Tibial nerve (tissue), 4 donors: ENCODE measurements around the gene GPATCH2. TPM values are rescaled to one million over a fixed set of nuclear protein-coding genes. Genes with fewer than 3 reads are reported as not detected.

Source experiments
- DNase-seq, 2 donors: peaks; one replicate each; pipeline ENCODE4 v3.0.0-alpha.2; 2019; ENCODE audit warnings: low spot score in 2 of 2
- H3K27ac ChIP-seq, 4 donors: fragments of 200-600 bp; sonication (generic) in 3 of 4; one replicate each; pipeline ENCODE4 v1.5.1; 2017 to 2019; ENCODE audit warnings: mild to moderate bottlenecking in 1 of 4
- H3K27me3 ChIP-seq, 2 donors: fragments of 200-600 bp; sonication (generic) in 1 of 2; one replicate each; pipeline versions ENCODE4 v1.5.1 to v1.6.0; 2017 to 2019
- H3K36me3 ChIP-seq, 3 donors: fragments of 200-600 bp; sonication (generic); one replicate each; pipeline ENCODE4 v1.5.1; 2018 to 2019
- H3K4me1 ChIP-seq, 4 donors: fragments of 200-600 bp; sonication (generic) in 3 of 4; one replicate each; pipeline ENCODE4 v1.5.1; 2017 to 2019
- H3K4me3 ChIP-seq, 4 donors: fragments of 200-600 bp; sonication (generic) in 3 of 4; one replicate each; pipeline ENCODE4 v1.5.1; 2017 to 2019; ENCODE audit warnings: mild to moderate bottlenecking in 1 of 4, moderate library complexity in 1 of 4
- H3K9me3 ChIP-seq, 4 donors: fragments of 200-600 bp; sonication (generic) in 3 of 4; one replicate each; pipeline ENCODE4 v1.5.1; 2017 to 2019
- EP300 ChIP-seq, 2 donors: sonication (generic); formaldehyde crosslinking; IDR thresholded peaks; one replicate each; pipeline ENCODE4 v1.6.1; 2017; ENCODE audit warnings: antibody characterized with exemption in 2 of 2, mild to moderate bottlenecking in 1 of 2
- POLR2A ChIP-seq, 2 donors: fragments of 450-650 bp; IDR thresholded peaks; one replicate each; pipeline ENCODE4 v1.6.1; 2017; ENCODE audit warnings: antibody characterized with exemption in 2 of 2, mild to moderate bottlenecking in 2 of 2, moderate library complexity in 2 of 2
- WGBS, 2 donors: methylation state at CpG; one replicate each; pipeline ENCODE4 v1.1.5; 2018; 5-methylcytosine and 5-hydroxymethylcytosine counted together
- total RNA-seq, 4 donors: library from RNA; depleted of rRNA; stranded (reverse); fragments of >200 nt; gene quantifications; one replicate each; pipeline ENCODE4 v1.1.0, GENCODE V29; 2016
- TF ChIP-seq, protein P1 (sequence below), 5 experiments: fragments of 200-600 bp in 3 of 5; fragments of 450-650 bp in 2 of 5; sonication (generic) in 3 of 5; IDR thresholded peaks; one replicate each; pipeline ENCODE4 v1.5.1; 2016 to 2019; ENCODE audit warnings: antibody characterized with exemption in 5 of 5, mild to moderate bottlenecking in 3 of 5, moderate library complexity in 2 of 5

GPATCH2 gene
- total RNA-seq, 4 donors from 2014 or later, result 12.5 to 21.0 (median 18.9) TPM

DNA sequence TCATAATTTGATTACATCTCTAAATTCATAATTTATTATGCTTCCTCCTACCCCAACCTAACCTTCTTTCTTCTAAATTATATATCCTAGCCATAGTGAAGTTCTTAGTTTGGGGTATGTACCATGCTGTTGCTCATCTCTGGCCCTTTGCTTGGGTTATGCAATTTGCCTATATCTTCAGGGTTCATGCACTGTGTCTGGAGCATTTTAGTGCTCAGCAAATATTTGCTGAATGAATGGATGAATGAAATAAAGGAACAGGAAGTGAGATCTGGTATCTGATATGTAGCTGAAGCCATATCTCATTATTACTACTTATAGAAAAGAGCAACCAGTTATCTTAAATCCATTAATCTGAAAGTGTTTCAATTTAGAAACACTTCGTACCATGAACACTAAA, 137.6 kb downstream of the GPATCH2 start:
- TF ChIP-seq, protein P1, sequence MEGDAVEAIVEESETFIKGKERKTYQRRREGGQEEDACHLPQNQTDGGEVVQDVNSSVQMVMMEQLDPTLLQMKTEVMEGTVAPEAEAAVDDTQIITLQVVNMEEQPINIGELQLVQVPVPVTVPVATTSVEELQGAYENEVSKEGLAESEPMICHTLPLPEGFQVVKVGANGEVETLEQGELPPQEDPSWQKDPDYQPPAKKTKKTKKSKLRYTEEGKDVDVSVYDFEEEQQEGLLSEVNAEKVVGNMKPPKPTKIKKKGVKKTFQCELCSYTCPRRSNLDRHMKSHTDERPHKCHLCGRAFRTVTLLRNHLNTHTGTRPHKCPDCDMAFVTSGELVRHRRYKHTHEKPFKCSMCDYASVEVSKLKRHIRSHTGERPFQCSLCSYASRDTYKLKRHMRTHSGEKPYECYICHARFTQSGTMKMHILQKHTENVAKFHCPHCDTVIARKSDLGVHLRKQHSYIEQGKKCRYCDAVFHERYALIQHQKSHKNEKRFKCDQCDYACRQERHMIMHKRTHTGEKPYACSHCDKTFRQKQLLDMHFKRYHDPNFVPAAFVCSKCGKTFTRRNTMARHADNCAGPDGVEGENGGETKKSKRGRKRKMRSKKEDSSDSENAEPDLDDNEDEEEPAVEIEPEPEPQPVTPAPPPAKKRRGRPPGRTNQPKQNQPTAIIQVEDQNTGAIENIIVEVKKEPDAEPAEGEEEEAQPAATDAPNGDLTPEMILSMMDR (IDR thresholded peaks at IDR 0.05), result no peak
- TF ChIP-seq EP300 (IDR thresholded peaks at IDR 0.05) (no peak), POLR2A (IDR thresholded peaks at IDR 0.05) (no peak)
- Histone ChIP-seq H3K9me3 (no peaks in the 10 kb centered on the region), H3K36me3 (peaks cover 0 to 25% (median 0%) of the 10 kb centered on the region in 3 donors), H3K27me3 (no peaks in the 10 kb centered on the region), H3K4me1 (no peaks in the 10 kb centered on the region), H3K4me3 (no peak overlapping the region), H3K27ac (no peak overlapping the region)
- WGBS, 2 donors, result 97 to 100% methylated on average over 1 of the region's 1 CpG
- no peak for DNase-seq

DNA sequence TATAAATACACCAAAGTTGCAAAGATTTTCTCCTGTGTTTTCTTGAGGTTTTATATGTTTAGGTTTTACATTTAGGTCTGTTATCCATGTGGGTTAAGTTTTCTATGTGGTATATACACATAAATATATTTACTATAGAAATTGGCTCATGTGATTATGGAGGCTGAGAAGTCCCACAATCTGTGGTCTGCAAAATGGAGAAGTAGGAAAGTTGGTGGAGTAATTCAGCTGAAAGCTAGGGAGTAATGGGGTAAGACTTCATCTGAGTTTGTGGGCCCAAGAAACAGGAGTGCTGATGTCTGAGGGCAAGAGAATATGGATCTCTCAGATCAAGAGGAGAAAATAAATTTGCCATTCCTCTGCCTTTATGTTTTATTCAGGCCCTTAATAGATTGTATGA, 146.0 kb downstream of the GPATCH2 start:
- H3K27ac ChIP-seq, result no peak overlapping the region
- no peaks in the 10 kb centered on the region for H3K4me1 ChIP-seq
- H3K9me3 ChIP-seq, result peaks cover 0 to 8% (median 0%) of the 10 kb centered on the region in 4 donors
- no peak for DNase-seq
- TF ChIP-seq, protein P1 (IDR thresholded peaks at IDR 0.05), result no peak
- TF ChIP-seq EP300 (IDR thresholded peaks at IDR 0.05) (no peak), POLR2A (IDR thresholded peaks at IDR 0.05) (no peak)
- no peak overlapping the region for H3K4me3 ChIP-seq
- H3K36me3 ChIP-seq, result peaks cover 0 to 63% (median 0%) of the 10 kb centered on the region in 3 donors
- no peaks in the 10 kb centered on the region for H3K27me3 ChIP-seq

DNA sequence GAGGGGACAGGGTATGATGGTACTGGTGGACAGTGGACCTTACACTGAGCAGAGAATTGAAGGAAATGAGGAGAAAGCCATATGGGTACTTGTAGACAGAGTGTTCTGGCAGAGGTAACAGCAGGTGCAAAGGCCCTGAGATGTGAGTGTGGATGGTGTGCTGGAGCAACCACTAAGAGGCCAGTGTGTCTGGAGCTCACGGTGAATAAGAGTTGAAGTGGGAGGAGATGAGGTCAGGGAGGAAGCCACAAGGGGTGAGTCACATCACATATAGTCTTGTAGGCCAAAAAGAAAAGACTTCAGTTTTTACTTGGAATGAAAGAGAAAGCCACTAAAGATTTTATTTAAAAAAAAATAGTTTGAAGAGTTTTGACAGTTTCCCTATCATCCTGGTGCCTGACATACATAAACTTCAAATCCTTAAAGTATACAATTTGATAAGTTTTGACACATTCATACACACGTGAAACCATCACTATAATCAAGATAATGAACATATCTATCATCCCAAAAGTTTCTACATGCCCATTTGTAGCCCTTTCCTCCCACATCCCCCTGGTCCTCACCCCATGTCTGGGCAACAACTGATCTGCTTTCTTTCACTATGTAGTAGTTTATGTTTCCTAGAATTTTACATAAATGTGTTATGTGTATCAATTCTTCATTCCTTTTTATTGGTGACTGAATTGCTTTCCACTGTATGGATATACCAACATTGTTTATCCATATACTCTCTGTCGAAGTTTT, 148.4 kb downstream of the GPATCH2 start:
- no peak overlapping the region for H3K4me3 ChIP-seq
- no peak for DNase-seq
- 65 to 72% methylated on average over 3 of the region's 3 CpGs for WGBS, 2 donors
- peaks cover 0 to 16% (median 1%) of the 10 kb centered on the region in 4 donors for H3K9me3 ChIP-seq
- TF ChIP-seq EP300 (IDR thresholded peaks at IDR 0.05), result no peak
- TF ChIP-seq, protein P1 (IDR thresholded peaks at IDR 0.05), result no peak
- no peak for TF ChIP-seq POLR2A (IDR thresholded peaks at IDR 0.05)
- no peaks in the 10 kb centered on the region for H3K27me3 ChIP-seq
- H3K4me1 ChIP-seq, result no peaks in the 10 kb centered on the region
- H3K27ac ChIP-seq, result no peak overlapping the region
- peaks cover 0 to 70% (median 0%) of the 10 kb centered on the region in 3 donors for H3K36me3 ChIP-seq

DNA sequence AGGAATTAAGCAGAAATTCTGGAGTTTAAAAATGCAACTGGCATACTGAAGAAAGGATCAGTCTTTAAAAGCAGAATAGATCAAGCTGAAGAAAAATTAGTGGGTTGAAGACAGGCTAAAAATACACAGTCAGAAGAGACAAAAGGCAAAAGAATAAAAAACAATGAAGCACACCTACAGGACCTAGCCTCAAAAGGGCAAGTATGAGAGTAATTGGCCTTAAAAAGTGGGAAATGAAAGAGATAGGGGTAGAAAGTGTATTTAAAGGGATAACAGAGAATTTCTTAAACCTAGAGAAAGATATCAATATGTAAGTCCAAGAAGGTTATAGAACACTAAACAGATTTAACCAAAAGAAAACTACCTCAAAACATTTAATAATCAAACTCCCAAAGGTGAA, 152.4 kb downstream of the GPATCH2 start:
- peaks cover 0 to 16% (median 1%) of the 10 kb centered on the region in 4 donors for H3K9me3 ChIP-seq
- H3K4me3 ChIP-seq, result no peak overlapping the region
- no peak for DNase-seq

DNA sequence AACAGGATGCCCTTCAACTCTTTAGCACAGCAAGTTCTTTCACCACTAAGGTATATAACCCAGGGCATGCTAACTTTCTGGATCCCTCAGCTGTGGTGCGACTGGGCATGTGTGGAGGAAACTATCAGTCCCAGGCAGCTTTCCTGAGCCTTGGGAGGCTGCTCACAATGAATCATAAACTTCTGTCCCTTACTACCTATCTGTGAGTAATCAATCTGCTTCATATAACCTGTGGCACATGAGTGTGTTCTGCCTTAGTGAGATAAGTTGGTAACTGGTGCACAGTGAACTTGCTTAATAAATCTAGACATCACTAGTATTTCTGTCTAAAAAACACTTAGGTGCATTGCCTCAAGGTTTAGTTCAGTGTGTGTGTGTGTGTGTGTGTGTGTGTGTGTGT, 158.0 kb downstream of the GPATCH2 start:
- Histone ChIP-seq H3K4me3 (no peak overlapping the region), H3K36me3 (peaks cover 0 to 12% (median 0%) of the 10 kb centered on the region in 3 donors), H3K27ac (no peak overlapping the region), H3K4me1 (no peaks in the 10 kb centered on the region), H3K27me3 (no peaks in the 10 kb centered on the region), H3K9me3 (no peaks in the 10 kb centered on the region)
- no peak for DNase-seq
- TF ChIP-seq EP300 (IDR thresholded peaks at IDR 0.05) (no peak), POLR2A (IDR thresholded peaks at IDR 0.05) (no peak)
- TF ChIP-seq, protein P1 (IDR thresholded peaks at IDR 0.05), result no peak
- WGBS, 2 donors, result 92% methylated on average over 1 of the region's 1 CpG

More for the DNA sequence above, 152.4 kb downstream of the GPATCH2 start:
- Histone ChIP-seq H3K27ac (no peak overlapping the region), H3K4me1 (no peaks in the 10 kb centered on the region), H3K36me3 (peaks cover 0 to 55% (median 0%) of the 10 kb centered on the region in 3 donors), H3K27me3 (no peaks in the 10 kb centered on the region)
- TF ChIP-seq POLR2A (IDR thresholded peaks at IDR 0.05) (no peak), EP300 (IDR thresholded peaks at IDR 0.05) (no peak)
- TF ChIP-seq, protein P1 (IDR thresholded peaks at IDR 0.05), result no peak
